Endothelial cell of umbilical vein (primary cell): ENCODE results near the gene SIRT3.

Experiments used
- CTCF ChIP-seq, 2 donors: IDR thresholded peaks; 1 replicate in 1 of 2; 2 replicates in 1 of 2; pipeline ENCODE4 v1.5.1; 2011; ENCODE audit warnings: low read length in 2 of 2, mild to moderate bottlenecking in 2 of 2, moderate library complexity in 2 of 2, control low read depth in 1 of 2, inconsistent platforms in 1 of 2, low read depth in 1 of 2; ENCODE audit not compliant: insufficient read depth in 1 of 2; ENCODE audit errors: extremely low read depth in 1 of 2
- EZH2 ChIP-seq: IDR thresholded peaks from 2 replicates; pipeline ENCODE4 v1.6.1; 2012; ENCODE audit warnings: borderline replicate concordance, low read depth, mild to moderate bottlenecking, moderate library complexity, low read length, inconsistent platforms; ENCODE audit not compliant: severe bottlenecking
- FOS ChIP-seq: IDR thresholded peaks from 2 replicates; pipeline ENCODE4 v1.6.1; 2011; ENCODE audit warnings: mild to moderate bottlenecking, low read length, moderate library complexity, borderline replicate concordance; ENCODE audit not compliant: insufficient read depth
- JUN ChIP-seq: IDR thresholded peaks from 2 replicates; pipeline ENCODE4 v1.6.1; 2011; ENCODE audit warnings: borderline replicate concordance, low read depth; ENCODE audit not compliant: insufficient read length, insufficient read depth
- MAX ChIP-seq: IDR thresholded peaks from 2 replicates; pipeline ENCODE4 v1.6.1; 2011; ENCODE audit not compliant: insufficient read depth, insufficient read length
- MYC ChIP-seq: IDR thresholded peaks from one replicate; pipeline ENCODE4 v1.6.1; 2011; ENCODE audit warnings: mild to moderate bottlenecking, low read depth, low read length
- POLR2A ChIP-seq: IDR thresholded peaks from 2 replicates; pipeline ENCODE4 v1.6.1; 2012; ENCODE audit warnings: low read depth, mild to moderate bottlenecking, control low read depth, low read length
- POLR2AphosphoS5 ChIP-seq: IDR thresholded peaks from 2 replicates; pipeline ENCODE4 v1.6.1; 2012; ENCODE audit warnings: low read depth, mild to moderate bottlenecking, control low read depth, low read length, moderate library complexity; ENCODE audit not compliant: insufficient read depth

GRCh38 chr11:196786-197731 lies 39.1 kb downstream of the SIRT3 start:
- no peak for TF ChIP-seq POLR2A
- TF ChIP-seq CTCF (IDR thresholded peaks at IDR 0.05; ENCODE audit: extremely low read depth in 1 of 2, insufficient read depth in 1 of 2, low read depth in 1 of 2, low read length in 2 of 2): no peak
- no peak for TF ChIP-seq EZH2
- no peak for TF ChIP-seq POLR2AphosphoS5
- TF ChIP-seq JUN: no peak
- TF ChIP-seq FOS: no peak
- no peak for TF ChIP-seq MAX
- no peak for TF ChIP-seq MYC
